SK-N-SH (cell line): ENCODE results near the gene SH3PXD2A. TPM values are rescaled to one million over a fixed set of nuclear protein-coding genes. Genes with fewer than 3 reads are reported as not detected.

ENCODE experiments used
- CTCF ChIA-PET: fragments of 300-600, 350-600 bp; formaldehyde crosslinking; extraction: SDS; loops from one replicate; lab custom pipeline; 2021; lab: Yijun Ruan, JAX
- POLR2A ChIA-PET: fragments of 350-600 bp; sonication (Branson Sonifier 250); formaldehyde crosslinking; extraction: SDS; loops from one replicate; lab custom pipeline; 2020; ENCODE audit warnings: antibody characterized with exemption, inconsistent platforms; lab: Yijun Ruan, JAX
- DNase-seq: peaks from one replicate; pipeline ENCODE4 v3.0.0; 2012
- H2AFZ ChIP-seq: fragments of 200-600 bp; sonication (generic); 2 replicates; pipeline ENCODE4 v1.8.1; 2016; ENCODE audit warnings: antibody characterized with exemption, mild to moderate bottlenecking, low read depth
- H3F3A ChIP-seq: fragments of 200-600 bp; sonication (generic); replicated peaks from 2 replicates; pipeline ENCODE3; 2016; ENCODE audit warnings: antibody characterized with exemption, mild to moderate bottlenecking; ENCODE audit not compliant: insufficient read depth
- H3K27ac ChIP-seq, 2 experiments: fragments of 200-500 bp in 1 of 2; fragments of 200-600 bp in 1 of 2; sonication (Bioruptor generic) in 1 of 2; sonication (generic), shearing (Covaris generic) in 1 of 2; 2 replicates each; pipeline versions ENCODE4 v1.5.1 to v1.6.1; 2014 to 2016; ENCODE audit warnings: low read depth in 2 of 2, inconsistent platforms in 1 of 2, low read length in 1 of 2, mild to moderate bottlenecking in 1 of 2, mixed read lengths in 1 of 2
- H3K27me3 ChIP-seq: fragments of 200-600 bp; sonication (generic), shearing (Covaris generic); 2 replicates; pipeline ENCODE4 v1.6.1; 2016; ENCODE audit warnings: mixed run types; ENCODE audit not compliant: insufficient read depth
- H3K36me3 ChIP-seq, 2 experiments: fragments of 200-500 bp in 1 of 2; fragments of 200-600 bp in 1 of 2; sonication (Bioruptor generic) in 1 of 2; sonication (generic) in 1 of 2; replicated peaks in 1 of 2; 2 replicates each; pipeline versions ENCODE3 to v1.5.1; 2014 to 2016; ENCODE audit warnings: low read length in 1 of 2, mild to moderate bottlenecking in 1 of 2; ENCODE audit not compliant: insufficient read depth in 2 of 2, control insufficient read depth in 1 of 2
- H3K4me1 ChIP-seq, 2 experiments: fragments of 200-500 bp in 1 of 2; fragments of 200-600 bp in 1 of 2; sonication (Bioruptor generic) in 1 of 2; sonication (generic), shearing (Covaris generic) in 1 of 2; 2 replicates each; pipeline versions ENCODE4 v1.5.1 to v1.6.1; 2014 to 2016; ENCODE audit warnings: low read depth in 1 of 2, low read length in 1 of 2, mixed run types in 1 of 2; ENCODE audit not compliant: insufficient read depth in 2 of 2, control insufficient read depth in 1 of 2
- H3K4me2 ChIP-seq: fragments of 200-600 bp; sonication (generic), shearing (Covaris generic); 2 replicates; pipeline ENCODE4 v1.6.1; 2017; ENCODE audit warnings: mixed run types
- H3K4me3 ChIP-seq, 2 experiments: fragments of 200-500 bp in 1 of 2; fragments of 200-600 bp in 1 of 2; sonication (Bioruptor generic) in 1 of 2; sonication (generic), shearing (Covaris generic) in 1 of 2; 2 replicates each; pipeline versions ENCODE4 v1.5.1 to v1.8.1; 2014 to 2016; ENCODE audit warnings: low read depth in 2 of 2, inconsistent platforms in 1 of 2, low read length in 1 of 2, mild to moderate bottlenecking in 1 of 2, mixed read lengths in 1 of 2, moderate library complexity in 1 of 2
- H3K79me2 ChIP-seq: fragments of 200-600 bp; sonication (generic); 2 replicates; pipeline ENCODE4 v1.8.1; 2017; ENCODE audit warnings: mild to moderate bottlenecking; ENCODE audit not compliant: insufficient read depth
- H3K9ac ChIP-seq: fragments of 200-600 bp; sonication (generic); 2 replicates; pipeline ENCODE4 v1.6.1; 2017; ENCODE audit warnings: mixed run types
- H3K9me2 ChIP-seq: fragments of 200-600 bp; sonication (generic); 2 replicates; pipeline ENCODE4 v1.6.1; 2017; ENCODE audit warnings: mixed run types
- H3K9me3 ChIP-seq: fragments of 200-600 bp; sonication (generic); 2 replicates; pipeline ENCODE4 v1.6.1; 2017; ENCODE audit warnings: mixed run types, mild to moderate bottlenecking, moderate library complexity
- H4K20me1 ChIP-seq: fragments of 200-600 bp; sonication (generic); 2 replicates; pipeline ENCODE4 v1.6.1; 2017; ENCODE audit warnings: mild to moderate bottlenecking, mixed run types; ENCODE audit not compliant: insufficient read depth
- CTCF ChIP-seq: fragments of 200-600 bp; sonication (generic); IDR thresholded peaks from 2 replicates; pipeline ENCODE4 v1.6.1; 2017; ENCODE audit warnings: antibody characterized with exemption, mild to moderate bottlenecking, moderate library complexity
- EZH2phosphoT487 ChIP-seq: fragments of 200-600 bp; sonication (generic); IDR thresholded peaks from 2 replicates; pipeline ENCODE4 v1.6.1; 2017; ENCODE audit warnings: low read depth, mixed run types, mild to moderate bottlenecking, antibody characterized with exemption, moderate library complexity, borderline replicate concordance
- FOSL2 ChIP-seq: IDR thresholded peaks from 2 replicates; pipeline ENCODE4 v1.4.0; 2012; ENCODE audit warnings: low read depth, mild to moderate bottlenecking, moderate library complexity, borderline replicate concordance
- IRF3 ChIP-seq: fragments of 150-350 bp; IDR thresholded peaks from 2 replicates; pipeline ENCODE4 v1.6.1; 2016; ENCODE audit warnings: mild to moderate bottlenecking, low read depth, low read length
- JUND ChIP-seq: IDR thresholded peaks from 2 replicates; pipeline ENCODE4 v1.4.0; 2012
- MAX ChIP-seq: IDR thresholded peaks from 2 replicates; pipeline ENCODE4 v1.4.0; 2012; ENCODE audit warnings: low read depth
- MXI1 ChIP-seq: IDR thresholded peaks from 2 replicates; pipeline ENCODE4 v1.6.1; 2012; ENCODE audit warnings: mild to moderate bottlenecking, low read depth, low read length, improper control_type of control experiment
- NFIC ChIP-seq: IDR thresholded peaks from 2 replicates; pipeline ENCODE4 v1.4.0; 2012; ENCODE audit warnings: borderline replicate concordance
- PBX3 ChIP-seq: IDR thresholded peaks from 2 replicates; pipeline ENCODE4; 2012
- POLR2AphosphoS5 ChIP-seq: IDR thresholded peaks from 2 replicates; pipeline ENCODE4 v1.6.1; 2012; ENCODE audit warnings: low read depth, low read length
- RAD21 ChIP-seq: IDR thresholded peaks from 2 replicates; pipeline ENCODE4 v1.6.1; 2012; ENCODE audit warnings: mild to moderate bottlenecking, low read length
- RCOR1 ChIP-seq: fragments of 150-350 bp; IDR thresholded peaks from 2 replicates; pipeline ENCODE4 v1.6.1; 2017; ENCODE audit warnings: antibody characterized with exemption, low read length
- TEAD4 ChIP-seq: IDR thresholded peaks from 2 replicates; pipeline ENCODE4 v1.4.0; 2012; ENCODE audit warnings: mild to moderate bottlenecking, borderline replicate concordance; ENCODE audit not compliant: insufficient read depth
- WGBS: methylation state at CpG from one replicate; pipeline ENCODE4 v1.1.6; 2017; ENCODE audit warnings: low lambda C conversion rate; 5-methylcytosine and 5-hydroxymethylcytosine counted together
- polyA plus RNA-seq, 3 experiments: library from polyadenylated mRNA; depleted of rRNA; stranded (reverse); fragments of >200 nt; gene quantifications; 2 replicates each; pipeline ENCODE4 v1.2.3, GENCODE V29; 2012

SH3PXD2A gene
- polyA plus RNA-seq, 1 of the 3 experiments (the other 2 are of a cell fraction) = 2.5 TPM

GRCh38 chr10:103854686-103855391, 537 bp downstream of the SH3PXD2A start:
- Histone ChIP-seq H3K4me3 (peak overlapping the region; percentile 72 to 82), H3K4me2 (peak overlapping the region; percentile 83), H3K9me2 (no peaks in the 10 kb centered on the region), H3F3A (peaks cover 11% of the 10 kb centered on the region), H3K27ac (peak overlapping the region; percentile 55 to 78), H2AFZ (peak overlapping the region; percentile 48), H3K9me3 (no peaks in the 10 kb centered on the region), H3K4me1 (peaks cover 11 to 51% of the 10 kb centered on the region in 2 experiments; a peak in 3 of 4 replicates), H3K79me2 (peaks cover 39% of the 10 kb centered on the region), H4K20me1 (no peaks in the 10 kb centered on the region), H3K9ac (peak overlapping the region; percentile 69), H3K36me3 (no peaks in the 10 kb centered on the region), H3K27me3 (no peaks in the 10 kb centered on the region)
- ChIA-PET CTCF (interaction anchor here (0.9 to 9.7 kb wide), 29 partner anchors 15 to 249 kb away, joined by 3 to 169 read pairs (median 5); no protein-coding TSS in a partner anchor), POLR2A (interaction anchor here (0.7 to 1.9 kb wide), 5 partner anchors 79 to 136 kb away, joined by 3 to 5 read pairs (median 4); no protein-coding TSS in a partner anchor)
- DNase-seq = peak; percentile 65
- 4% methylated on average over 26 of the region's 53 CpGs for WGBS
- TF ChIP-seq PBX3 (peak; percentile 75), MAX (peak; percentile 54), MXI1 (peak; percentile 6; the same call in 1 of the 2 replicates), NFIC (peak; percentile 15; the same call in 1 of the 2 replicates), JUND (no peak), TEAD4 (0 out of 2 replicates have a peak, but pooled peaks have one; percentile 8), CTCF (peak; percentile 43), POLR2AphosphoS5 (no peak), FOSL2 (no peak), EZH2phosphoT487 (no peak)

GRCh38 chr10:103854265-103854685, 1.1 kb downstream of the SH3PXD2A start:
- Histone ChIP-seq H2AFZ (peak overlapping the region; percentile 48), H4K20me1 (no peaks in the 10 kb centered on the region), H3K4me2 (peak overlapping the region; percentile 83), H3K4me1 (peaks cover 15 to 51% of the 10 kb centered on the region in 2 experiments; a peak in 3 of 4 replicates), H3K36me3 (no peaks in the 10 kb centered on the region), H3K9me3 (no peaks in the 10 kb centered on the region), H3K9me2 (no peaks in the 10 kb centered on the region), H3K27ac (peak overlapping the region; percentile 55 to 78), H3K27me3 (no peaks in the 10 kb centered on the region), H3K9ac (peak overlapping the region; percentile 69), H3K4me3 (peak overlapping the region; percentile 72 to 82), H3F3A (peaks cover 16% of the 10 kb centered on the region), H3K79me2 (peaks cover 39% of the 10 kb centered on the region)
- ChIA-PET CTCF (interaction anchor here (0.9 to 9.7 kb wide), 30 partner anchors 15 to 267 kb away, joined by 3 to 169 read pairs (median 4); partner anchors contain the start of gene SFR1), POLR2A (interaction anchor here (0.7 to 1.4 kb wide), 4 partner anchors 78 to 135 kb away, joined by 3 to 5 read pairs (median 4); no protein-coding TSS in a partner anchor)
- WGBS = 15% methylated on average over 13 of the region's 13 CpGs
- peak; percentile 51; the same call in 1 of the 2 replicates for TF ChIP-seq MXI1
- TF ChIP-seq RAD21 = peak; percentile 15; the same call in 1 of the 2 replicates
- TF ChIP-seq CTCF = 0 out of 2 replicates have a peak, but pooled peaks have one; percentile 15
- TF ChIP-seq IRF3 = no peak
- TF ChIP-seq RCOR1 = no peak
- DNase-seq = no peak
